Erythroblast (primary cell): ENCODE measurements around the gene RPS19.

ENCODE experiments used
- GATA1 ChIP-seq: IDR thresholded peaks from 2 replicates; pipeline ENCODE4 v1.6.1; 2011; ENCODE audit warnings: low read depth, mild to moderate bottlenecking, control low read depth, low read length, moderate library complexity
- POLR2A ChIP-seq: IDR thresholded peaks from 2 replicates; pipeline ENCODE4 v1.6.1; 2011; ENCODE audit warnings: mild to moderate bottlenecking, low read length

- TF ChIP-seq POLR2A (no peak), GATA1 (no peak)
Measured at GRCh38 chr19:41844601-41845000, 15.5 kb upstream of the RPS19 start, which contains the start of gene LYPD4.
